Measurements from ENCODE around the gene PRRC2C. TPM values are rescaled to one million over a fixed set of nuclear protein-coding genes. Genes with fewer than 3 reads are reported as not detected.
"Not testable (repeated sequence)": the region's sequence is repeated elsewhere in the genome, so short reads cannot be mapped to it uniquely, and the experiment has no call there.

The PRRC2C gene
- 155 TPM for total RNA-seq
- long read RNA-seq, transcript PRRC2C-208 (12 exons, 1,931 nt) = major isoform, 6 of 69 reads
- long read RNA-seq, partial matches to known transcripts = 52 of 69 reads
- long read RNA-seq, other reads (novel, unspliced or antisense) = 11 of 69 reads

- TF ChIP-seq, protein P1, sequence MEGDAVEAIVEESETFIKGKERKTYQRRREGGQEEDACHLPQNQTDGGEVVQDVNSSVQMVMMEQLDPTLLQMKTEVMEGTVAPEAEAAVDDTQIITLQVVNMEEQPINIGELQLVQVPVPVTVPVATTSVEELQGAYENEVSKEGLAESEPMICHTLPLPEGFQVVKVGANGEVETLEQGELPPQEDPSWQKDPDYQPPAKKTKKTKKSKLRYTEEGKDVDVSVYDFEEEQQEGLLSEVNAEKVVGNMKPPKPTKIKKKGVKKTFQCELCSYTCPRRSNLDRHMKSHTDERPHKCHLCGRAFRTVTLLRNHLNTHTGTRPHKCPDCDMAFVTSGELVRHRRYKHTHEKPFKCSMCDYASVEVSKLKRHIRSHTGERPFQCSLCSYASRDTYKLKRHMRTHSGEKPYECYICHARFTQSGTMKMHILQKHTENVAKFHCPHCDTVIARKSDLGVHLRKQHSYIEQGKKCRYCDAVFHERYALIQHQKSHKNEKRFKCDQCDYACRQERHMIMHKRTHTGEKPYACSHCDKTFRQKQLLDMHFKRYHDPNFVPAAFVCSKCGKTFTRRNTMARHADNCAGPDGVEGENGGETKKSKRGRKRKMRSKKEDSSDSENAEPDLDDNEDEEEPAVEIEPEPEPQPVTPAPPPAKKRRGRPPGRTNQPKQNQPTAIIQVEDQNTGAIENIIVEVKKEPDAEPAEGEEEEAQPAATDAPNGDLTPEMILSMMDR (IDR thresholded peaks at IDR 0.05) = peak; percentile 80
These were observed at the start of gene PRRC2C for GRCh38 chr1:171485375-171486047. Gene PRRC2C (plus strand): TSS chr1:171485530. CDS start chr1:171512089, 26,559 bp downstream.

DNA sequence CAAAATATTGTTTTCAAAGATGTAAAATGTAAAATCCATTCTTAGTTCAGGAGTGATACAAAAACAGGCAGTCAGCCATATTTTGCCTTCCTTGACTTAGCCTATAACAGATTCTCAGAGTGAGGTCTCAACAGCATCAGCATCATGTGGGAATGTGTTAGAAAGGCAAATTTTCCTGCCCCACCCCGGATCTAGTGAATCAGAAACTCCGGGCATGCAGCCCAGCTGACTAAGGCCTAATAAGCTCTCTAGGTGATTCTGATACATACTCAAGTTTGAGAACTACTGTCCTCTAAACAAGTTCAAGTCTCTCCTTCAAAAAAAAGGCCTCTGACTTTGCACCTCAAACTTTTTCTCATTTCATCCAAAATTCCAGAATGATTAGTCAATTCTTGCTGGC lies 46.9 kb upstream of the PRRC2C start:
- Histone ChIP-seq H3K4me3 (no peak overlapping the region), H3K4me1 (peaks cover 7% of the 10 kb centered on the region), H3K36me3 (no peaks in the 10 kb centered on the region), H3K9me3 (no peaks in the 10 kb centered on the region), H3K27me3 (no peaks in the 10 kb centered on the region), H3K27ac (no peak overlapping the region)
- intact Hi-C loops (cut with DNase I) = no loop called here
- TF ChIP-seq, protein P1 (IDR thresholded peaks at IDR 0.05) = no peak
- DNase-seq = no peak
- no peak for ATAC-seq

More at GRCh38 chr1:171485375-171486047, at the start of gene PRRC2C:
- H3K27ac ChIP-seq = peak within 1 kb of the TSS; percentile 99
- peaks cover 41% of the 10 kb centered on the region for H3K4me1 ChIP-seq
- DNase-seq (peak; percentile 98), ATAC-seq (peak; percentile 99)
- peak within 1 kb of the TSS; percentile 98 for H3K4me3 ChIP-seq
- no peaks in the 10 kb centered on the region for H3K9me3 ChIP-seq
- H3K36me3 ChIP-seq = peaks cover 6% of the 10 kb centered on the region
- intact Hi-C loops (cut with DNase I) = no loop called here
- H3K27me3 ChIP-seq = no peaks in the 10 kb centered on the region

GRCh38 chr1:171440201-171440600 lies 45.1 kb upstream of the PRRC2C start:
- ATAC-seq; H3K9me3 ChIP-seq; H3K36me3 ChIP-seq; H3K4me3 ChIP-seq; DNase-seq; H3K27ac ChIP-seq; H3K27me3 ChIP-seq; intact Hi-C loops (cut with DNase I); H3K4me1 ChIP-seq: not testable (repeated sequence)

GRCh38 chr1:171441278-171441895 lies 43.9 kb upstream of the PRRC2C start:
- H3K9me3 ChIP-seq; DNase-seq; H3K4me3 ChIP-seq; ATAC-seq; H3K27me3 ChIP-seq; intact Hi-C loops (cut with DNase I); H3K27ac ChIP-seq; H3K36me3 ChIP-seq; H3K4me1 ChIP-seq: not testable (repeated sequence)

DNA sequence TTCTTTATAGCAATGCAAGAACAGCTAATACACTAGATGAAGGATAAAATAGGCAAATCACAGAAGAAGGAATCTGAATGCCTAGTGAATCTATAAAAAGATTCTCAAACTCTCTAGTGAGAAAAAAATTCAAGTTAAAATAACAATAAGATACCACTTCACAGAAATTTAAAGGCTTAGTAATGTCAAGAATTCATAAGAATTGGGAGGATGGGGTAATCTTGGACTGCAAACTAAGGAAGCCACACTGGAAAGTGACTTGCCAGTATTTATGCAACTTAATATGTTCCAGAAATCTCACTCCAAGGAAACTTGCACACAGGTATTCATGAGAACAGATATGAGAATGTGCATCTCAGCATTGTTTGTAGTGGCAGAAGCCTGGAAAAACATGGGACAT lies 38.9 kb upstream of the PRRC2C start:
- Histone ChIP-seq H3K27me3 (no peaks in the 10 kb centered on the region), H3K9me3 (no peaks in the 10 kb centered on the region), H3K4me3 (no peak overlapping the region), H3K4me1 (no peaks in the 10 kb centered on the region), H3K27ac (no peak overlapping the region), H3K36me3 (no peaks in the 10 kb centered on the region)
- TF ChIP-seq, protein P1 (IDR thresholded peaks at IDR 0.05) = no peak
- DNase-seq = no peak
- intact Hi-C loops (cut with DNase I) = no loop called here
- ATAC-seq = no peak

- Histone ChIP-seq H3K27me3 (no peaks in the 10 kb centered on the region), H3K9me3 (no peaks in the 10 kb centered on the region), H3K4me1 (no peaks in the 10 kb centered on the region), H3K36me3 (no peaks in the 10 kb centered on the region), H3K4me3 (no peak overlapping the region), H3K27ac (no peak overlapping the region)
- TF ChIP-seq, protein P1 (IDR thresholded peaks at IDR 0.05) = no peak
- DNase-seq (no peak), ATAC-seq (no peak)
- intact Hi-C loops (cut with DNase I) = no loop called here
These were observed 29.4 kb upstream of the PRRC2C start for GRCh38 chr1:171455967-171456366.
